B cell (primary cell): Measurements from ENCODE around the gene DYRK1A.

Experiments used
- CTCF ChIP-seq: fragments of 200-600 bp; IDR thresholded peaks from one replicate; pipeline ENCODE4 v1.8.0; 2022; ENCODE audit warnings: antibody characterized with exemption, mild to moderate bottlenecking
- EZH2 ChIP-seq: IDR thresholded peaks from 2 replicates; pipeline ENCODE4 v1.6.1; 2012; ENCODE audit warnings: borderline replicate concordance, low read depth, mild to moderate bottlenecking, moderate library complexity, low read length; ENCODE audit not compliant: insufficient read depth, poor library complexity, severe bottlenecking

- no peak for TF ChIP-seq EZH2
- no peak for TF ChIP-seq CTCF
Measured at GRCh38 chr21:37425684-37426083, 59.1 kb downstream of the DYRK1A start.
